Ramos (cell line): ENCODE results near the gene KCNB1.

Source experiments
- in situ Hi-C: fragments of 300-500 bp; cut with MboI; formaldehyde crosslinking; loops from one replicate; pipeline ENCODE4 v1.14.3; 2022; ENCODE audit warnings: low sequenced_read_pairs; ENCODE audit not compliant: unreplicated experiment

The KCNB1 gene

DNA sequence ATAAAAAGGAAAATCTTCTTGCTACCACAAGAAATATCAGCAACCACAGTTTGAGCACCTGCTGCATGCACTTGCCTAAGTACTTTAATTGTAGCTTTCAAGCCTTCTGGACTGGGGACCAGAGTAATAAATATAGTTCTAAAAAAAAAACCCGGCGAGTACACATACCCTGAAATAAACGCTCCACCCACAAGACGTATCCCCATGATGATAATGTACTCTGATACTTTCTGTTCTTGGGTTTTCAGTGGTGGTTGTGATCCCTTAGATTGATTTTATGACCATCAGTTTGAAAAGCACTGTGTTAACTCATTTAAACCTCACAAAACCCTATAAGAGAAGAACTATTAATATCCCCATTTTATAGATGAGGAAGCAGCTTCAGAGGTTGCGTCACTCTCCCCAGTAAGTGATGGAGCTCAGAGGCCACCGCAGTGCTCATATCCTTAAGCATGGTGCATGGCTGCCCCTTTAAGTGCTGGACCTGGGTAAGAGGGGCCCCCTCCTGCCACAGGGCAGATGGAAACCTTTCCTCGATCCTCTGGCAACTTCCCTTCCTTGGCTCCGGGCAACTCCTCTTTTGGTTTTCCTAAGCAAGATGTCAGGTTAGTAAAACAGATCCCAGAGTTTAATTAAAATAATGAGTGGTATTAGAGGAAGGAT, 67.3 kb downstream of the KCNB1 start:
- in situ Hi-C loops: no loop called here

DNA sequence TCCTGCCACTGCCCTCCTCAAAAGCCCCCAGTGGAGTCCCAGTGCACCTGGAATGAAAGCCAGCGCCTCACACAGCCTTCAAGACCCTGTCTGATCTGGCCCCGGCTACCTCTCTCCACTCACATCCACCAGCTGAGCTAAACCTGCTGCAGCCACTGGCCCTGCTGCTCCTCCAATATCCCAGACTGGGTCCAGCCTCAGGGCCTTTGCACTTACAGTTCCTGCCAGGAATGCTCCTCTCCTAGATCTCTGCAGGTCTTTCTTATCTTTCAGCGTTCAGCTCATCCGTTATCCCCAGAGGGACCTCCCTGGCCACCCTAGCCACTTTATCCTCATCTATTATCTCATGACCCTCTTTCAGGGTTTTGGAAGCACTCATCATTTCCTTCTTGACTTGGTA, 68.8 kb downstream of the KCNB1 start:
- in situ Hi-C loops: no loop called here

DNA sequence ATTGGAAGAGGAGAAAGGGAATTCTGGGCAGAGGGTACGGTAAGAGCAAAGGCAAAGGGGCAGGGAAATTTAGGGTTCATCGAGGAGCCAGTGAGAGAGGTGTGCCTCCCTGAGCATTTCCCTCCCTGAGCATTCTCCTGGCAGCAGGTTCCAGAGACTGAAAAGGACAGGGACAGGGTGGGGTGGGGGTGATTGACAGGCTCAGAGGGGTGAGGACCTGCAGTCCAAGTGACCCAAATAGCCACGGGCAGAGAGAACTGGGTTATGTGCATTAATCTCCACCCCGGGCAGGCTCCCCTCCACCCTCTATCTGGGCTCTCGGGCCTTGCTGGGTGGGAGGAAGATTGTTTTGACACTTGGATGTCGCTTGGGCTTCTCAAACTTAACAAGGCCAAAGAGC, 69.5 kb downstream of the KCNB1 start:
- in situ Hi-C loops: no loop called here

DNA sequence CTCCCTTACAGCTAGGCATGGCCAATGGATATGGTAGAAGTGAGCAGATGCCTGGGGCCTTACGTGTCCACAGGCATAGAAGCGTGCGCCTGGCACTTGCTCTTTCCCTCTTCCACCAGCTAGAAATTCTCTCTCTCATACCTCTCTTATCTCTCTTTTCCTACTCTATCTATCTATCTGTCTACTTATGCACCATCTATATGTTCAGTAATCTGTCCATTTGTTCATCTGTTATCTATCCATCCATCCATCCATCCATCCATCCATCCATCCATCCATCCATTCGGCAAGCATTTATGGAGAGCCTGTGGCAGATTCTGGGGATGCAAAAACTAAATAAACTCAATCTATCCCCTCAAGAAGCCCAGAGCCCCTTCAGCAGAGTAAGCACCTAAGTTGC, 70.2 kb downstream of the KCNB1 start:
- in situ Hi-C loops: no loop called here

DNA sequence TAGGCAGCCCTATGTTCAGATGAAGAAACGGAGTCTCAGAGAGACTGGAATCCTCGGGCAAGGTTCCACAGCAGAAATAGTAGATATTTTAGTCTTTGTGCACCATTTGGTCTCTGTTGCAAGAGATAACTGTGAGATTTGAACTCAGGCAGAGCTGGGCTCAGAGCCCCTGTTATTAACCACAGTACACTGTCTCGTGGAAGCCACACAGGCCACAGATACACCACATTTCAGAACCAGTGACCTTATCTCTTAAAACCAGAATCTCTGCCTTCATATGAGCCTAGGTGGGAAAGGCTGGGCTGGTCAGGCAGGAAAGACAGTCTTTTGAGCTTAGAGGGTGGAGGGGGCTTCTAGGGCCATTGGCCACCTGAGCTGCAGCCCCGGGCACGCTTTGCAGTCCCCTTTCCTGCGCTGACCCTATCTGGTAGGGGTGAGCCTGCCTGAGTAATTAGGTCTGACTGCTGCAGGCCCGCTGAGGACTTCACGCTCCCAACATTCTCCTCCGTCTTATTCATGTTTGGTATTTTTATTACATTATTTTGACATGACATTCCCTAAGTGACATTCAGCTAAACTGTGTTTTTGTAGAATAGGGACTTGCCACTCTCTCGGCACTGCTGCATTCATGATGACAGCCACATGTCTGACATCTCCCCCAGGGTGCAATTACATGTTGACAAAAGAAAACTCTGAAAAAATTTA, 71.1 kb downstream of the KCNB1 start:
- in situ Hi-C loops: no loop called here

DNA sequence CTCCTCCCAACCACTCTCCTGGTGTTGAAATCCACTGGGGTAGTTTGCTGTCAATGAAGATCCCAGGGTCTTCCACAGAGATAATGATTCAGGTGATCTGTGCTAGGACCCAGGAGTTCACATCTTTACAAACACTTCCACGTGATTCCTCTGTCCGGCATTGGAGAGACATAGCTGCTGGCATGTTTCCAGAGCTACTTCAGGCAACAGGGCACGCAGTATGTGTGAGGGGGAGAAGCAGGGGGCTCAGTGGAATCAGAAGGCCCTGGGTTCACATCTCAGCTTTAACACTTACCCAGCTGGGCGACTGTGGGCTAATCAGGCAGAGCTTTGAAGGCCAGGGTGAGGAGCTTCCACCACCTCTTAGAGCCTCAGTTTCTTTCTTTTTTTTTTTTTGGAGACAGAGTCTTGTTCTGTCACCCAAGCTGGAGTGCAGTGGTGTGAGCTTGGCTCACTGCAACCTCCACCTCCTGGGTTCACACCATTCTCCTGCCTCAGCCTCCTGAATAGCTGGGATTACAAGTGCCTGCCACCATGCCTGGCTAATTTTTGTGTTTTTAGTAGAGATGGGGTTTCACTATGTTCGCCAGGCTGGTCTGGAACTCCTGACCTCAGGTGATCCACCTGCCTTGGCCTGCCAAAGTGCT, 72.4 kb downstream of the KCNB1 start:
- in situ Hi-C loops: loop anchor here (10.0 kb wide), 1 partner anchor 175 kb away; no protein-coding TSS in a partner anchor

DNA sequence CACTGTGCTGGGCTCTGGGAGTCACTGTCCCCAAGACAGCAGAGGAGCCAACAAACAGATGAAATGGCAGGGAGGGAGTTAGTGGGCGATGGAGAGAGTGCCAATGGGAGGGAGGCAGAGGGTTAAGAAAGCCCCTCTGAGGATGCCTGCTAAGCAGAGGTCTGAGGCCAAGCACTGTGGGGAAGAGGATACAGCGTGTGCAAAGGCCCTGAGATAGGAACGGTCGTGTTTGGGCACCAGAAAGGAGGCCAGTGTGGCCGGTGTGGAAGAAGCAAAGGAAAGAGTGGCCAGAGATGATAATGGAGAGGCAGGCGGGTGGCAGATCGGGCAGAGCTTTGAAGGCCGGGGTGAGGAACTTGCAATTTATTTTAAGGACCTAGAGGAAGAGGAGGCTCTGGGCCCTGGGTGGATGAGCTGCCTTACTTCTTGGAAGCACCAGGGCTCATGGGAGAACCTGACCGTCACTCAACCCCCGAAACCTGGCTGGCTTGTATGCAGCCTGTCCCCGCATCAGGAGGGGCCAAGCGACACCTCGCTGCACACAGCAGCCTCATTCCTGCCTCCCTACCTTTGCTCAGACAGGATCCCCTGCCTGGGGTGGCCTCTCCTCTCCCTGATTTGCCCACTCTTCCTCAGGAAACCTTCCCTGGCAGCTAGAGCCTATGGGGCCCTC, 73.0 kb downstream of the KCNB1 start:
- in situ Hi-C loops: loop anchor here (10.0 kb wide), 1 partner anchor 175 kb away; no protein-coding TSS in a partner anchor

DNA sequence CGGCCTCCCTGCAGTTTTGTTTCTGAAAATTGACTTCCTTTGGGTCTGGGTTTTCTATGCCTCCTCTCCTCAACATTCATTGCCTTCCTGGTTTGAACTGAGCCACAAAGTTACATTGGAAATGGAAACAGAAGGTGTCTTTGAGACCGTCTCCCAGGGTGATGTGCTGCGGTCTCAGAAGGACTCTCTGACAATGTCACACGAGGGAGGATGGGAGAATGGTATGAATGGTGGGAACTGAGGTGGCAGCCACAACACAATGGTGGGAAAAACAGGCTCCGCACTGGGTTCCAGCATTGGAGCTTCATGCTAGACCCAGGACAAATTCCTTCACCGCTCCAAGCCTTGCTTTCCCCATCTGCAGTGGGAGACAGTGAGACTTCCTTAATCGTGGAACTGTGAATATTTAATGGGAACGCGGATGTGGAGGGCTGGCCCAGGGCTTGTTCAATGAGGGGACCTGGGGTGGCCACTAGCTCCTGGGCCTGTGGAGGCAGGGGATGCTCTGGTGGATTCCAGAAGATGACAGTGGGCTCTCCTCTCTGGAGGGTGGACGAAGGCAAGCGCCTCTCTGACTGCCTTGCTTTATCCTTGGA, 73.9 kb downstream of the KCNB1 start:
- in situ Hi-C loops: loop anchor here (10.0 kb wide), 1 partner anchor 174 kb away; no protein-coding TSS in a partner anchor

DNA sequence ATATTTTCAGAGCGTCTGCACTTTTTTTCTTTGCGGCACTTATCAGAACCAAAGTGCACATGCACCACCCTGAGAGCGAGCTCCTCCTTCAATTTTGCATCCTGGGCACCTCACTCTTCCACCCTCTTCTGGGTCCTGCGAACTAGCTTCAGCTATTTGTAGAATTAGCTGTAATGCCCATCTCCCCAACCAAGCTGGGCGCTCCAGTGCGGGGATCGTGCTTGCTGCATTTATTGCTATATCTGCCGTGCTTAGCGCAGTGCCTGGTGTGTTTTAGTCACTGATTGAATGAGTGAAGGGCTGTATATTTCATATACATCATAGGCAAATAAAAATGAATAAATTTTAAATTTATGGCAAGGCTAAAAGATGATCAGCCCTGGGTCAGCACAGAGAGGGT, 75.8 kb downstream of the KCNB1 start:
- in situ Hi-C loops: loop anchor here (10.0 kb wide), 1 partner anchor 172 kb away; no protein-coding TSS in a partner anchor

DNA sequence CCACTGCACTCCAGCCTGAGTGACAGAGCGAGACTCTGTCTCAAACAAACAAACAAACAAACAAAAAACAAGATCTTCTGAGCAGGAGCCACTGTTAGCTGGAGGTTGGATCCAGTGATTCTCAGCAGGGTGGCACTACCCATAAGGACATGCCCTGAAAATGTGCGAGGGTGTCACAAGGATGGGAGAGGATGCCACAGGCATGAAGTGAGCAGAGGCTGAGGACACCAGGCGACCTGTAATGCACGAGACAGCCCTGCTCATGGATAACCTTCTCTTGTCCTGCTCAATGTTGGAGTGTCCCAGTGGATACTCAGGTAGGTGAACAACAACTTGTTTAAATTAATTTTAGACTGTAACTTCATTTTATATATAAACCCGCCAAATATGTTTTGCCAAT, 76.8 kb downstream of the KCNB1 start:
- in situ Hi-C loops: loop anchor here (10.0 kb wide), 1 partner anchor 171 kb away; no protein-coding TSS in a partner anchor

DNA sequence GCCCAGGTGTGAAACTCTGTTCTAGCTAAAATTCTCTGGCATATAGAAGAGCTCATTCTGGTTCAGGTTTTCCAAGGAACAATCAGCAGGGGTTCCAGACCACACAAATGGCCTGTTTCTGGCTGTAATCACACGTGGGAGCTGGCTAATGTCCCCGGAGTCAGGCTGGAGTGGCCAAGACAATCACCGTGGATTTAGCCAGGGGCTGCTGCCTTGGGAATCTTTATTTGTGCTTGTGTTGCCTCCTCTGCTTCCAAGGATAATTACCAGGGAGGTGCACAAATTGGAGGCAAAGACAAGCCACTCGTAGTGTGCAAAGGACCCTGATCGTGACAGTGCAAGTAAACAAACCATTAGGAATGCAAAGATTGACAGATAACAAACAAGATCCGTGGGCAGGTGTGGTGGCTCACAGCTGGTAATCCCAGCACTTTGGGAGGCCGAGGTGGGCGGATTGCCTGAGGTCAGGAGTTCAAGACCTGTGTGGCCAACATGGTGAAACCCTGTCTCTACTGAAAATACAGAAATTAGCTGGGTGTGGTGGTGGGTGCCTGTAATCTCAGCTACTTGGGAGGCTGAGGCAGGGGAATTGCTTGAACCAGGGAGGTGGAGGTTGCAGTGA, 77.3 kb downstream of the KCNB1 start:
- in situ Hi-C loops: loop anchor here (10.0 kb wide), 1 partner anchor 170 kb away; no protein-coding TSS in a partner anchor

DNA sequence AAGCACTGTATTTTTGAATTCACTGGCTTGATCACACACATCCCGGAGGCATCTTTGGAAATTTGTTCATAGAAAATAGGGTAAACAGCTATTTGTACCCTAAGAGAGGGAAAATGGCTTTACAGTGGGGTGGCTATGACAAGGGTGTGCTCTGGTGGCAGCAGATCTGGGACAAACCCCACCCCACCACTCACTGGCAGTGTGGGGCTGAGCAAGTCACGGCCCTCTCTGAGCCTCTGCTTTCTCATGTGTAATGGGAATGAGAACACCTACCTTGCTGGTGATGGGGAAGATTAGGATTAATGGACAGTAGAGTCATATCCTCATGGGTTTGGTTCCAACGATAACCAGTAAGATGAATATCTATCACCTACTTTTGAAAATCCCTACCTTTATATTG, 78.0 kb downstream of the KCNB1 start:
- in situ Hi-C loops: loop anchor here (10.0 kb wide), 1 partner anchor 170 kb away; no protein-coding TSS in a partner anchor

DNA sequence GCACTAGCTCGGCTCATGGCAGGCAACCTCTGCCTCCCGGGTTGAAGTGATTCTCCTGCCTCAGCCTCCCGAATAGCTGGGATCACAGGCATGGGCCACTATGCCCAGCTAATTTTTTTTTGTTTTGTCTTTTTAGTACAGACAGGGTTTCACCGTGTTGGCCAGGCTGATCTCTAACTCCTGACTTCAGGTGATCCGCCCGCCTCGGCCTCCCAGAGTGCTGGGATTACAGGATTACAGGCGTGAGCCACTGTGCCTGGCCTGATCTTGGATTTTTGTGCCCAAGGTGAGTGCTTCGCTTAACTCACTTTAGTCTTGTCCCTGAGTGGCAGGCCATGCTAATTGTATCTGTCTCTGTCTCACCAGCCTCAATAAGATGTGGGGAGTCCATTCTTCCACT, 78.6 kb downstream of the KCNB1 start:
- in situ Hi-C loops: loop anchor here (10.0 kb wide), 1 partner anchor 169 kb away; no protein-coding TSS in a partner anchor

DNA sequence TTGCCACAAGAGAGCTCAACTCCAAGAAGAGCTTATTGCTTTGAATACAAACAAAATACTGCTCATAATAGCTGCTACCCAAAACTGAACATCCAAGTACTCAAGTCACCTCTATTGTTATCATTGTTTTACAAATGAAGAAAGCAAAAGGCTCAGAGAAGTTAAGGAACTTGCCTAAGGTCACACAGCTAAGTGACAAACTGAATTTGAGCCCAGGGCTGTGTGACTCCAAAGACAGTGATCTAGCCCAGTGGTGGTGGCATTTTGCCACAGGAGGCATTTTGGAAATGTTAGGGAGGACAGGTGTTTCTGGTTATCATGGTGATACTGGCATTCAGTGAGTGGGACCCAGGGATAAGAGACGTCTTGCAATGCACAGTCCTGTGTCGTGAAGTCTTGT, 79.5 kb downstream of the KCNB1 start:
- in situ Hi-C loops: loop anchor here (10.0 kb wide), 1 partner anchor 168 kb away; no protein-coding TSS in a partner anchor

DNA sequence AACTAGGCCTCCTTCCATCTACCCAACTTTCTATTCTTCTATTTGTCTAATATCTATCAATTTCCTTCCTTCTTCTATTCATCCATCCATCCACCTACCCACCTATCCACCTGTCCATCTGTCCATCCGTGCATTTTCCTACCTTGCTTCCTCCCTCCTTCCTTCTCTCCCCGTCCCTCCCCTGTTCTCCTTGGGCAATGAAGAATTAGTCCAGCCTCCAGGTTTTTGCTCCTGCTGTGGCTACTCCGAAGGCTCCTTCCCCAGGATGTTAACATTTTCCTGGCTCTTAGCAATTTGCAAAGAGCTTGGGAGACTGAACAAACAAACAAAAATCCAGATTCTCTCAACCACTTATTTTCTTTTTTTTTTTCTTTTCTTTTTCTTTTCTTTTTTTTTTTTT, 81.6 kb downstream of the KCNB1 start:
- in situ Hi-C loops: loop anchor here (10.0 kb wide), 1 partner anchor 166 kb away; no protein-coding TSS in a partner anchor

DNA sequence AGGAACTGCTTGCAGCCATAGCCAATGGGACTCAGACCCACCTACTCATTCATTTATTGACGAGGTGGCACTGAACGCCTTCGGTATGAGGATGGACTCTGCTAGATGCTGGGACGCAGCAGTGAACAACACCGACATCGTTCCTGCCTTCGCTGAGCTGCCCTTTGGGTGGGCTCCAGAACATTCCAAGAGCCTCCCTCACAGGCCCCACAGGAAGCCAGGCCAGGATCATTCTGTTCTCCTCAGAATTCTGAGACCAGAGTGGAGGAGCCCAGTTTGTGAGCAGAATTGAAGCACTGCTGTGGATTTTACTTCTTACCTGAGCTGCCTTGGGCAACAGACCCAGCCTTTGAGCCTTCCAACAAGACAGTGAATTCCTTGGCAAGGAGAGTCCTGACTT, 82.1 kb downstream of the KCNB1 start:
- in situ Hi-C loops: loop anchor here (10.0 kb wide), 1 partner anchor 166 kb away; no protein-coding TSS in a partner anchor

DNA sequence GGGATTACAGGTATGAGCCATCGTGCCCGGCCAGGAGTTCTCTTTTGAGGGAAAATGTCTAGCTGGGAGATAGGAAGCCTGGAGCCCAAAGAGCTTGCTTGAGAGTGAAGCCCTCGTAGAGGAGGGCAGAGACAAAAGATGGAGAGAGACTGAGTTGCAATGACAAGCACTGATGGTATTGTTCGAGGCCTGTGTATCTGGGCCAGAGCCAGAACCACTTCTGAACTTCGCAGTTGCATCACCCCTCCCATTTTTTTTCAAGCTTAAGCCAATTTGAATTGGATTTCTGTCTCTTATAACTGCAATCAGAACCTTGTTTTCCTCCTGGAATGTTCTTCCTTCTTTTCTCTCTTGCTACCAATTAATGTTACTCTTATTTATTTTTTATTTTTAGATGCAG, 83.1 kb downstream of the KCNB1 start:
- in situ Hi-C loops: no loop called here

DNA sequence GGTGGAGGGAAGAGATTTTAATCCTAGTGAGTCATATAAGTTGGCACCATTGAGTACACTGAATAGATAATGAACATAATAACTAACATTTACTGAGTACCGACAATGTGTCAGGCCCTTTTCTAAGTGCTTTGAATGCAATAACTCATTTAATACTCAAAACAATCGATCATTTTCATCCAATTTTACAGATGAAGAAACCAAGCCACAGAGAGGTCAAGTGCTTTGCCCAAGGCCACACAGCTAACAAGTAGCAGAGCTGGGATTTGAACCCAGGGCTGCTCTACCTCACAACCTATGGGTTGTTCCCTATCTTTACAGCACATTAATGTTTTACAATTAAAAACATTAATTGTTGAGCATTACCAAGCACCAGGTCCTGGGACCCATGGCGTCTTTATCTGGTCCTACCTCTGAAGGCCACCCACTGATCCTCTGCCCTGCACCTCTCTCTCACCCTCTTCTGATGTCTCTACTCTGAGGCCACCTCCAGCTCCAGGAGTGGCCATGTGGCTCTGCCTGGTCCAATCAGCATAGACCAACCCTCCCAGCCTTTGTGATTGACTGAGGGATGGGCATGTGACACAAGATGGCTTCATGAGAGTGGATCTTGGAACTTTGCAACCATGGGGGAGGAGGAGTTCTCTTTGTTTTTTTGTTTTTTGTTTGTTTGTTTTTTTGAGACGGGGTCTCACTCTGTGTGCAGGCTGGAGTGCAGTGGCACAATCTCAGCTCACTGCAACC, 83.9 kb downstream of the KCNB1 start:
- in situ Hi-C loops: no loop called here

DNA sequence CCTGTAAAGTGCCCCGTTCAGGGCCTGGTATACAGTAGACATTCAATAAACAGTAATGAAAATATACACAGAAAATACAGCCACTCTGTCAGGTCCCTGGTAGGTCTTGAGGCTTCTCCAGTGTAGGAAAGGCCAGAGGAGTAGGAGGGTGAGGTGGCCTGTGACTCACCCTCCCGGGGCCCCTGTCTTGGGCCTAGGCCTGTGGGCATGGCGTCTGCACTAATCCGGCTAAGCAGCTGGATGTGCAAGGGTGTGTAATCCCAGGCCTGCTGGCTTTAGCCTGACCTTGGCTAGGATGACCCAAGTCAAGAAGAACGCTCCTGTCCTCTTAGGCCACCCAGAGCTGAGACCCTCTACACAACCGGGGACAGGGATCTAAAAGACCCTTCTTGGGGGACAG, 84.9 kb downstream of the KCNB1 start:
- in situ Hi-C loops: no loop called here
